ENCODE measurements around the gene PKMYT1. TPM values are rescaled to one million over a fixed set of nuclear protein-coding genes. Genes with fewer than 3 reads are reported as not detected.

Gene PKMYT1
- polyA plus RNA-seq, 1 donor (not counting 4 experiments of a cell fraction or from before 2014, with no cell fraction given): 6.9 TPM

GRCh38 chr16:2925951-2926649 lies 54.1 kb downstream of the PKMYT1 start:
- Histone ChIP-seq H3K79me2 (ENCODE audit: control insufficient read depth, insufficient read depth, low read length) (peaks cover 17% of the 10 kb centered on the region), H3K4me2 (ENCODE audit: control insufficient read depth, extremely low read depth, insufficient read depth, low read depth, low read length) (no peak overlapping the region), H3K9ac (ENCODE audit: control insufficient read depth, extremely low read depth, insufficient read depth, low read length) (peak overlapping the region; percentile 22), H3K36me3 (ENCODE audit: control insufficient read depth in 2 of 2, extremely low read depth in 1 of 2, insufficient read depth in 2 of 2, low read length in 2 of 2) (peaks cover 5 to 18% of the 10 kb centered on the region in 2 experiments), H2AFZ (ENCODE audit: control insufficient read depth, low read length) (no peak overlapping the region), H3K4me1 (ENCODE audit: control insufficient read depth, extremely low read depth, insufficient read depth, low read length) (peaks cover 20% of the 10 kb centered on the region), H3K27ac (ENCODE audit: control insufficient read depth, insufficient read depth, low read length) (peak overlapping the region; percentile 31), H3K4me3 (ENCODE audit: control insufficient read depth in 2 of 3, extremely low read depth in 1 of 3, insufficient read depth in 2 of 3, low read depth in 1 of 3, low read length in 3 of 3) (no peak overlapping the region), H4K20me1 (ENCODE audit: control insufficient read depth, extremely low read depth, insufficient read depth, low read length) (no peaks in the 10 kb centered on the region), H3K9me1 (ENCODE audit: control insufficient read depth, extremely low read depth, insufficient read depth, low read length) (no peaks in the 10 kb centered on the region), H3K9me3 (ENCODE audit: control insufficient read depth, low read depth, low read length) (no peaks in the 10 kb centered on the region), H3K27me3 (ENCODE audit: control insufficient read depth, extremely low read depth, insufficient read depth, low read length) (no peaks in the 10 kb centered on the region)
- TF ChIP-seq EZH2 (IDR thresholded peaks at IDR 0.05; ENCODE audit: low read length) (no peak), CTCF (optimal IDR thresholded peaks at IDR 0.05 in 1 of 3, IDR thresholded peaks at IDR 0.05 in 1 of 3, conservative IDR thresholded peaks at IDR 0.05 in 1 of 3; ENCODE audit: extremely low read depth in 1 of 3, insufficient read depth in 2 of 3, low read length in 3 of 3) (no peak)
- DNase-seq (ENCODE audit: low read depth, low spot score) (no peak), FAIRE-seq (no peak)
- dilution Hi-C loops (cut with MboI; ENCODE audit: extremely low pct_ligation_motif_present, low sequenced_read_pairs): no loop called here

DNA sequence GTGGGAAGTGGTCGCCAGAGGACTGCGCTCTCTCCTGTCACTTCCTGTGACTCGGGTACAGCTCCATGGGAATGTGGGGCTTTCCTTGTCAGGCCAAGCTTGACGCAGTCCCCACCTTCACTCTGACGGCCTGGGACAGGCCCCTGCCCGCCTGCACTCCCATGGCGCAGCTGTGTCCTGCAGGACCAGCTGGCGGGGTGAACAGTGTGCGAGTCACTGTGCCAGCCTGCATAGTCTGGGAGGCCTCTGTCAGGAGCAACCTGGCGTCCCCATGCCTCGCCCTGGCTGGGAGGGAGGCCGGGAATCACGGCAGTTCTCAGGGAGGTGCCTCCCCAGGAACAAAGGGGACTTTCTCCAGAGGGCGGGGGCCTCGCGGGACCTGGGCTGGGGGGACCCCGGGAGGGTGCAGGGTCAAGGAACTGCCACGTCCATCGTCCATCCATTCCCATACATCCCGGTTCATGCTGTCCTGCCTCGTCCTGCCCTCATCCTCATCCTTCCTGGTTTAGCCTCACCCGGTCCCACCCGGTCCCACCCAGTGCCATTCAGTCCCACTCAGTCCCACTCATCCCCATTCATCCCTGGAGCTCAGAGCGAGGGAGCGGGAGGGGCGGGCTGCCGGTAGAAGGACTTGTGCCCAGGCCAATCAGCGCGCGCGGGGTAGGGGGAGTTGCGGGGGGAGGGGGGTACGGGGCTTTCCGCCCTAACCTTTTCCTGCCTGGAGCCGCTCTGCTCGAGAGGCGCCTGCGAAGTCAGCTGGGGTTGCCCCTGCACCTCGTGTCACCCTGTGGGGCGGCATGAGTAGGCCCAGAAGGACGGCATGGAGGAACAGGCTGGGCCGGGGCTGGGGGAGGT lies 55.1 kb downstream of the PKMYT1 start:
- FAIRE-seq (peak; percentile 51), DNase-seq (ENCODE audit: low read depth, low spot score) (peak; percentile 72)
- H3K9me1 ChIP-seq (ENCODE audit: control insufficient read depth, extremely low read depth, insufficient read depth, low read length): no peaks in the 10 kb centered on the region
- H3K4me3 ChIP-seq (ENCODE audit: control insufficient read depth in 2 of 3, extremely low read depth in 1 of 3, insufficient read depth in 2 of 3, low read depth in 1 of 3, low read length in 3 of 3): no peak overlapping the region
- H4K20me1 ChIP-seq (ENCODE audit: control insufficient read depth, extremely low read depth, insufficient read depth, low read length): no peaks in the 10 kb centered on the region
- H3K36me3 ChIP-seq (ENCODE audit: control insufficient read depth in 2 of 2, extremely low read depth in 1 of 2, insufficient read depth in 2 of 2, low read length in 2 of 2): peaks cover 5 to 18% of the 10 kb centered on the region in 2 experiments
- no peaks in the 10 kb centered on the region for H3K9me3 ChIP-seq (ENCODE audit: control insufficient read depth, low read depth, low read length)
- H3K27me3 ChIP-seq (ENCODE audit: control insufficient read depth, extremely low read depth, insufficient read depth, low read length): no peaks in the 10 kb centered on the region
- peaks cover 17% of the 10 kb centered on the region for H3K79me2 ChIP-seq (ENCODE audit: control insufficient read depth, insufficient read depth, low read length)
- dilution Hi-C loops (cut with MboI; ENCODE audit: extremely low pct_ligation_motif_present, low sequenced_read_pairs): no loop called here
- H2AFZ ChIP-seq (ENCODE audit: control insufficient read depth, low read length): peak overlapping the region; percentile 64
- TF ChIP-seq EZH2 (IDR thresholded peaks at IDR 0.05; ENCODE audit: low read length) (no peak), CTCF (optimal IDR thresholded peaks at IDR 0.05 in 1 of 3, IDR thresholded peaks at IDR 0.05 in 1 of 3, conservative IDR thresholded peaks at IDR 0.05 in 1 of 3; ENCODE audit: extremely low read depth in 1 of 3, insufficient read depth in 2 of 3, low read length in 3 of 3) (no peak)
- H3K9ac ChIP-seq (ENCODE audit: control insufficient read depth, extremely low read depth, insufficient read depth, low read length): peak overlapping the region; percentile 73
- peaks cover 20% of the 10 kb centered on the region for H3K4me1 ChIP-seq (ENCODE audit: control insufficient read depth, extremely low read depth, insufficient read depth, low read length)
- peak overlapping the region; percentile 46 for H3K4me2 ChIP-seq (ENCODE audit: control insufficient read depth, extremely low read depth, insufficient read depth, low read depth, low read length)
- H3K27ac ChIP-seq (ENCODE audit: control insufficient read depth, insufficient read depth, low read length): peak overlapping the region; percentile 74
